ENCODE measurements around the gene MEF2D.
A peak's percentile ranks its signal among the peaks of the same experiment; 100 is the strongest.

MEF2D gene

DNA sequence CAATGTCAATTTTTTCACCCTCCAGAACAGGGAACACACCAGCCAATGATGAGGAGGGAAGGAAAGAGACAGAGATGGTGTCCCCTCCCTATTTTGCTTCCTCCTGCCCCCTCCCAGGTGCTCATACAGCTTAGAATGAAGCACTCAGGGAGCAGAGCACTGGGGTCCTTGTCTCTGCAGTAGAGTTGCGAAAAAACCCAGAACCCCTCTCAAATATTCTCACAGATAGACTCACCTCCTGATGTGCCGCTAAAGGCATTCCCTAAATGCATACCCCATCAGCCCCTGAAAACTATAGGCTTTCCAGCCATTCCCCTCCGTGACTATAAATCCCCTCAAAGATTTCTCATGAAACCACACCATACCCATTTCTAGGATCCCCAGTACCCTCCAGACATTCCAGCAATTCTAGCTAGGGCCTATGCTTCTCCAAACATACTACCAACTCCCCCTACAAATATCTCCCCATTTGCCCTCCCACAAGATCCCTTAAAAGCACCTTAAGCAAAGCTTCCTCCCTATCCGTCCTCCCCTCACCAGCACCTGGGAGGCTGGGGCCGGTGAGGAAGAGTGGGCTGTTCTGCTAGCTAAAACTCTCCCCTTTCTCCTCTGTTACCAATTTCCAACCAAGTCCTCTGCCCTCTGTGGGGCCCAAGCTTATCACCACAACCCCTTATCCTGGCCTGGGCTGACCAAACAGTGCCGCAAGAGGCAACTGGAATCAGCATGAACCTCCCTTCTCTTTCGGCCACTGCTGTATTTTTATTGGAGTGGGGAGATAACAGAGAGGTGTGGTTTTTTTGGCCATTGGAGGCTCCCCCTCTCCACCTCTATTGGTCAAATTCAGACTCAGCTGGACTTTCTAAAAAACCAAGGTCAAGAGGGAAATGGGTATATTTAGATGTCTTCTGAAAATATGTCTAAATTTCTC, 76.9 kb downstream of the MEF2D start:
- Histone ChIP-seq H3K9me3 (ENCODE audit: control insufficient read depth, low read length) (no peaks in the 10 kb centered on the region), H3K4me1 (ENCODE audit: control insufficient read depth, insufficient read depth, low read length, poor library complexity, severe bottlenecking) (peaks cover 4% of the 10 kb centered on the region), H3K36me3 (ENCODE audit: control insufficient read depth, insufficient read depth, low read length) (no peaks in the 10 kb centered on the region), H3K4me3 (ENCODE audit: extremely low read depth, insufficient read depth, low read length, poor library complexity, severe bottlenecking) (no peak overlapping the region), H3K27ac (ENCODE audit: low read depth, low read length, severe bottlenecking) (no peak overlapping the region)
- 73 to 75% methylated on average over 4 to 5 of the region's 7 CpGs for WGBS, 2 experiments (ENCODE audit: insufficient coverage in 2 of 2)

DNA sequence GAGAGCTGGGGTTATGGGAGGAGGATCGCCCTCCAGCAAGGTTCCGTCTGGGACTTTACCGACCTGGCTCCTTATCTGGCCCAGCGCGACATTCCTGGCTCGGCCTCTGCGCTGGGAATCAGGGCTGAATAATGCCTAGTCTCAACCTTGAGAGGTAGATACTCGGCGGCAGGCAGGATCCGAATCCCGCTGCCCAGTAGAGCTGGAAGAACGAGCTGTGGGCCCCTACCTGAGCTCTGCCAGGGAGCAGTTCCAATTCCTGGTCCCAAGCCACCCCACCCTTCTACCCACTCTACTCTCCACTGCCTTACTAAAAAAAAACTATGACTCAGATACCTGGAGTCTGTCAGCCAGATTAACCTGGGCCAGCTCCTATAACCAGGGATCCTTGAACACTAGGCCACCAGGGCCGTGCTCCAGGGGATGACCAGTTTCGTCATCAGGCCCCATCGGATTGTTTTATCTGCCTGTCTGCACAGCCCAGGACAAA, 77.9 kb downstream of the MEF2D start:
- no peak overlapping the region for H3K4me3 ChIP-seq (ENCODE audit: extremely low read depth, insufficient read depth, low read length, poor library complexity, severe bottlenecking)
- H3K27ac ChIP-seq (ENCODE audit: low read depth, low read length, severe bottlenecking): no peak overlapping the region
- no peaks in the 10 kb centered on the region for H3K36me3 ChIP-seq (ENCODE audit: control insufficient read depth, insufficient read depth, low read length)
- peaks cover 3% of the 10 kb centered on the region for H3K4me1 ChIP-seq (ENCODE audit: control insufficient read depth, insufficient read depth, low read length, poor library complexity, severe bottlenecking)
- no peaks in the 10 kb centered on the region for H3K9me3 ChIP-seq (ENCODE audit: control insufficient read depth, low read length)
- WGBS, 2 experiments (ENCODE audit: insufficient coverage in 2 of 2): 60 to 66% methylated on average over 14 to 15 of the region's 15 CpGs

DNA sequence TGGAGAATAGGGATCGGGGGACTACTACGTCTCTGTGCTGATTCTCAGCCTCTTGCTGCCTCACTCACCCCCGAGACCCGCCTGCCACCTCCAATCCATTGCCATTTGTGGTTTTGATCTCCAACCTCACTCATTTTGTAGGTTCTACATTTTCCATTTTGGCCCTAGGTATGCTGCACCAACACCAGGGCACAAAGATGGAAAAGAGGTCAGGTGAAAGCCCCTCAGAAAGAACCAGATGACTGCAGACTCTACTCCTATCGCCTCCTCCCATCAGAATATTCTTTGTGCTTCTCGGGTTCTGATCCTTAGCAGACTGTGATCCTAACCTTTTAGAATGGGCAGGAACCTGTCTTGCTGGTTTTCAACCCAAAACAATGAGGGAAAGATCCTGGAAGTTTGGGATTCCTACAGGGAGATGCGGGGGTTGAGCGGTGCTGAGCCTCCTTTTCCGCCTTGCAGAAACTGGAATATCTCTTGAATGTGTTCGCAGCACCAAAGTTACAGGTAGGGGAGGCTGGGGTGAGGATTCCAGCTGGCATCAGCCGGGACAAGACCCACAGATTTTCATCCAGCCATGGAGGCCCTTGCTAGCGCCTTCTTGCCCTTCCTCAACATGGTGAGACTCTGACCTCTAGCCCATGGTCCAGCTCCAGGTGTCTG, 78.5 kb downstream of the MEF2D start:
- no peak overlapping the region for H3K27ac ChIP-seq (ENCODE audit: low read depth, low read length, severe bottlenecking)
- H3K4me3 ChIP-seq (ENCODE audit: extremely low read depth, insufficient read depth, low read length, poor library complexity, severe bottlenecking): no peak overlapping the region
- 42 to 45% methylated on average over 7 to 11 of the region's 12 CpGs for WGBS, 2 experiments (ENCODE audit: insufficient coverage in 2 of 2)
- no peaks in the 10 kb centered on the region for H3K36me3 ChIP-seq (ENCODE audit: control insufficient read depth, insufficient read depth, low read length)
- H3K9me3 ChIP-seq (ENCODE audit: control insufficient read depth, low read length): no peaks in the 10 kb centered on the region
- H3K4me1 ChIP-seq (ENCODE audit: control insufficient read depth, insufficient read depth, low read length, poor library complexity, severe bottlenecking): peaks cover 3% of the 10 kb centered on the region

DNA sequence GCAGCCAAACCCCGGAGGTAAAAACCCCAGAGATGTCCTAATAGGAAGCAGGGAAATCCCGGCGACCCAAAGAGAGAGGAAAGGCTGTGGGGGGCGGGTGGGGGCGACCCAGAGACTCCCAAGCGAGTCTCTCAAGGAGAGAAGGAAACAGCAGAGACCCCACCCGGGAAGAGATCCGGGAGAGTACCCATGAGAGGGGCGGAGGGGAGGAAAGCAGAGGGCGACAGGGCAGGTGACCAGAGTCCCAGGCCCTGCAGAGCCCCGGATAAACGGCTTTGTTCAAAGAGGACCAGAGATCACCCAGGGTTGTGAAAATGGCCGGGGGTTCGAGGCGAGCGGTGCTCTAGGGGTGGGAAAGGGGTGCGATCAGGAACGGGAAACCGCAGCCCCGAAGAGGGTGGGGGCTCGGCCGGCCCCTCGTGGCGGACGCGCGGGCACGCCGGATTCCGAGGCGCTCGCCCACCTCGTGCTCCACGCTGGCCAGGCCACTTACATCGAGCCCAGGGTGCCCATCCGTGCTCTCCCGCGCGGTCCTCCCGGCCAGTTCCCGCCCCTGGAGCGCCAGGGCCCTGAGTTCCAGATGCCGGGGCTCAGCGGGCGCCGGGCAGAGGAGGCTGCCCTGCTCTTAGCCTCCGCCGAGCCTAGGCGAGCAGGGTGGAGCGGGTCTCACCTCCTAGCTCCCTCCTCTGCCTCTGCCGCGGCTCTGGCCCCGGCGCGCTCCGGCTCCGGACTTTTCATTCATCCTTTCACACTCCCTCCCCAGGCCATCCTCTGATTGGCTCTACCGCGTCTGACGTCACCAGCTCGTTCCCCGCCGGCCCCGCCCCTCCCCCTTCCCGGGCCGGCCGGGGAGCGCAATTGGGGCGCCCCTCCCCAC, 79.3 kb downstream of the MEF2D start:
- Histone ChIP-seq H3K9me3 (ENCODE audit: control insufficient read depth, low read length) (no peaks in the 10 kb centered on the region), H3K27ac (ENCODE audit: low read depth, low read length, severe bottlenecking) (no peak overlapping the region), H3K36me3 (ENCODE audit: control insufficient read depth, insufficient read depth, low read length) (no peaks in the 10 kb centered on the region), H3K4me3 (ENCODE audit: extremely low read depth, insufficient read depth, low read length, poor library complexity, severe bottlenecking) (peak overlapping the region; percentile 27), H3K4me1 (ENCODE audit: control insufficient read depth, insufficient read depth, low read length, poor library complexity, severe bottlenecking) (peaks cover 3% of the 10 kb centered on the region)
- 0 to 1% methylated on average over 59 to 60 of the region's 69 CpGs for WGBS, 2 experiments (ENCODE audit: insufficient coverage in 2 of 2)

DNA sequence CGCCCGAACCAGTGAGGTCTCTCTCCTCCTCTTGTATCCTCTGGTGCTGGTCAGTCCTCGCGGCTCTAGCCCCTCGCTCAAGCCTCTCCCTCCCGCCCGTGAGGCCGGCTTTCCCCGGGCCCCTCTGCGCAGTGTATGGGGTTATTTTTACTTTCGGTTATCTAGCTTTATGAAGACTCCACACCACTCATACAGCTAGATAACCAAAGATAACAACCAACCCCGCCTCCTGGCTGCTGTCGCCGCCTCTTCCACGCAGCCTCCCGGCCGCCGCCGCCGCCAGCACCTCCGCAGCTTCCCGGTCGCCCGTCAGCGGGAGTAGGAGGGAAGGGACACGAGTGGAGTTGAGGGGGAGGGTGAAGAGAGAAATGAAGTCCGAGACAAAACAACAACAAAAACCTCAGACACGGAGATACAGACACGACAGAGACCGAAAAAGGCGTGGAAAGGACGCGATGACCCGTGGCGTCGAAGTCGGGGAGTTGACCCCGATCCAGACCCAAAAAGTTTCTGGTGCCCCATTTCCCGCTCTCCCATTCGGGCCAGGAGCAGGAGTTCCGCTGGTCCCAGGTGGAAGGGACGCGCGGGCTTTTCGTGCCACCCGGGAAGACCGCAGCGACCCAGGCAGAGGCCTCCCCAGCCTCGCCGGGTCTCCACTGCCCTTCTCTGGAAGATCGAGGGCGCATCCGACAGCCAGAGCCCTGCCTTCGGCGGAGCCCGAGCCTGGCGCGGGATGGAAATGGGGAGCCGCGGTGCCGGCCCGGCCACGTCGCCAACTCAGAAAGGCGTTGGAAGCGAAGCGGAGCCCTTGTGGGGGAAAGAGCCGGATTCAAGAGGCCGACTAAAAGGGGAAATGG, 80.1 kb downstream of the MEF2D start:
- Histone ChIP-seq H3K4me3 (ENCODE audit: extremely low read depth, insufficient read depth, low read length, poor library complexity, severe bottlenecking) (peak overlapping the region; percentile 27), H3K4me1 (ENCODE audit: control insufficient read depth, insufficient read depth, low read length, poor library complexity, severe bottlenecking) (peaks cover 3% of the 10 kb centered on the region), H3K36me3 (ENCODE audit: control insufficient read depth, insufficient read depth, low read length) (no peaks in the 10 kb centered on the region), H3K9me3 (ENCODE audit: control insufficient read depth, low read length) (no peaks in the 10 kb centered on the region), H3K27ac (ENCODE audit: low read depth, low read length, severe bottlenecking) (no peak overlapping the region)
- 3% methylated on average over 42 to 47 of the region's 69 CpGs for WGBS, 2 experiments (ENCODE audit: insufficient coverage in 2 of 2)

DNA sequence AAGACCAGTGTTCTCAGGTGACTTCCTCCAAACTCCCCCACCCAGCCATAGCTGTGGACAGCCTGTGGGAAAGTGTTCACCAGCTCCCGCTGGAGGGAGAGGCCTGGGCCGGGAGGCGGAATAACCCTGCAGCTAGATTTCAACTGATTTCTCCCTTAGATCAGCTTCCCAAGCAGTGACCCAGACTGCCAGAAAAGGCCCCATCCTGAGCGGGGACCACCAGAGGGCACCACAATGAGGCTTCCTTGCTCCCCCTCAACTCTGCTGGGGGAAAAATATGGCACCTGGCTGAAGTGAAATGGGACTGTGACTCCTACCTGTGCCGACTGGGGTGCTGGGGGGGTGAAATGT, 80.7 kb downstream of the MEF2D start:
- H3K4me3 ChIP-seq (ENCODE audit: extremely low read depth, insufficient read depth, low read length, poor library complexity, severe bottlenecking): peak overlapping the region; percentile 27
- no peak overlapping the region for H3K27ac ChIP-seq (ENCODE audit: low read depth, low read length, severe bottlenecking)
- H3K36me3 ChIP-seq (ENCODE audit: control insufficient read depth, insufficient read depth, low read length): no peaks in the 10 kb centered on the region
- 19 to 20% methylated on average over 2 to 4 of the region's 5 CpGs for WGBS, 2 experiments (ENCODE audit: insufficient coverage in 2 of 2)
- no peaks in the 10 kb centered on the region for H3K9me3 ChIP-seq (ENCODE audit: control insufficient read depth, low read length)
- peaks cover 3% of the 10 kb centered on the region for H3K4me1 ChIP-seq (ENCODE audit: control insufficient read depth, insufficient read depth, low read length, poor library complexity, severe bottlenecking)

DNA sequence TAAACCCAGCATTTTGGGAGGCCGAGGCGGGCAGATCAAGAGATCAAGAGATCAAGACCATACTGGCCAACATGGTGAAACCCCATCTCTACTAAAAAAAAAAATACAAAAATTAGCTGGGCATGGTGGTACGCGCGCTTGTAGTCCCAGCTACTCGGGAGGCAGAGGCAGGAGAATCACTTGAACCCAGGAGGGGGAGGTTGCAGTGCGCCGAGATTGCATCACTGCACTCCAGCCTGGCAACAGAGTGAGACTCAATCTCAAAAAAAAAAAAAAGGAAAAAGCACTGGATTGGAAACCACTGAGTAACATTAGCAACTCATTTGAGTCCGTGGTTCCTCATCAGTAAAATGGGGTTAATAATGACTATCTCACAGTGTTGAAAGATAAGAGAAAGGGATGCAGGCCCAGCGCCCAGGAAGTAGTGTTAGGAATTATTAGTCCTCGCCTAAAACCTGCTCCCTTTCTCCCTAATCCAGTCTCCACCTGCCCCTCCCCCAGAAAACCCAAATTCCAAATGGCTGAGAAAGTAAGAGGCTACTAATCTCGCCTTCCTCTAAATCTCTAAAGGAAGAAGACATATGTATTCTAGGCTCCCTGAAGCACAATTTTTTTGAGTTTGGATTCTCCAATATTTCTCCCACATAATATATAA, 82.0 kb downstream of the MEF2D start:
- no peaks in the 10 kb centered on the region for H3K9me3 ChIP-seq (ENCODE audit: control insufficient read depth, low read length)
- 84 to 87% methylated on average over 8 to 9 of the region's 12 CpGs for WGBS, 2 experiments (ENCODE audit: insufficient coverage in 2 of 2)
- no peak overlapping the region for H3K4me3 ChIP-seq (ENCODE audit: extremely low read depth, insufficient read depth, low read length, poor library complexity, severe bottlenecking)

DNA sequence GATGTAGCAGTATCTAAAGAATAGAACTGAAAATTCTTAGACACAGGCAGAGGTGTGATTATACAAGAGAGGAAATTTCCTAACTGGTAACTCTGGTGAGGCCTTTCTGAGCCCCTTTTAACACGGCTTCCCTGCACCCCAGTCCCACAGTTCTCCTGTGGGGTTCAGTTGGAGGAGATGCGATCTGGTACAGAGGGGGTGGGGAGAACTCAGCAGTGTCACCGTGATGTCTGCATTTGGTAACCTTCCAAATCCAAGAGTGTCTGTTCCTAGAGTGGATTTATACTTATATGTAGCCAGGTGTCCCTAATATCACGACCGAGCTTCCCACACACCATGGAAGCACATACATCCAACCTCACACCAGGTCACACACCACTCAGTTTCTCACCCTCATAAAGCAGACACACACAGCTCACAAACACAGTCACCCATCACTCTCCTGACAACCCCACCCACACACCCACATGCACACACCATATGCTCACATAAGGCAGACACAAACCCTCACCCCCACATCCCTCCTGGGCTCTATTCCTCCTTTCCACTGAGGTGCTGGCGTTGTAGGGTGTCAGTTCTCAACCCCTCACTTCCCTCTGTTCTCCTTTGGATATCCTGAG, 83.1 kb downstream of the MEF2D start:
- 93 to 100% methylated on average over 3 of the region's 6 CpGs for WGBS, 2 experiments (ENCODE audit: insufficient coverage in 2 of 2)
- Histone ChIP-seq H3K4me3 (ENCODE audit: extremely low read depth, insufficient read depth, low read length, poor library complexity, severe bottlenecking) (no peak overlapping the region), H3K4me1 (ENCODE audit: control insufficient read depth, insufficient read depth, low read length, poor library complexity, severe bottlenecking) (peaks cover 3% of the 10 kb centered on the region), H3K36me3 (ENCODE audit: control insufficient read depth, insufficient read depth, low read length) (no peaks in the 10 kb centered on the region), H3K27ac (ENCODE audit: low read depth, low read length, severe bottlenecking) (no peak overlapping the region), H3K9me3 (ENCODE audit: control insufficient read depth, low read length) (no peaks in the 10 kb centered on the region)

More for the DNA sequence above, 82.0 kb downstream of the MEF2D start:
- Histone ChIP-seq H3K4me1 (ENCODE audit: control insufficient read depth, insufficient read depth, low read length, poor library complexity, severe bottlenecking) (peaks cover 3% of the 10 kb centered on the region), H3K36me3 (ENCODE audit: control insufficient read depth, insufficient read depth, low read length) (no peaks in the 10 kb centered on the region), H3K27ac (ENCODE audit: low read depth, low read length, severe bottlenecking) (no peak overlapping the region)

DNA sequence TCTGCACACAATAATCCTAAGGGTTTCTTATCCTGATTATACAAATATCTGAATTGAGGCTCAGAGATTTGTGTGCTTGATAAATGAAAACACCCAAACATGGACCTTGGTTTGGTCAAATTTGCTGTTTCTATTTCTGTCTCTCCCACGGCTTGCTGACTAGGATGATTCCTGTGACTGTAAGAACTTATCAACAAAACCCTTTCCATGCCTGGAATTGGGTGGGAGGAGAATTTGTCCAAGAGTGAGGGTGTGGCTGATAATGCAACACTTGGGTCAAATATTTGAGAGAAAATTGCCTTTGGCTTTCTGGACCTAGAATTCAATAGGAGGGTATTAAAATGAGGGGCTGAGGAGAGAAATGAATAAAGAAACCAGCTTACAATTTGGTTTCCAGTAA, 83.6 kb downstream of the MEF2D start:
- WGBS, 2 experiments (ENCODE audit: insufficient coverage in 2 of 2): 100% methylated on average over 1 of the region's 1 CpG; no CpG with 5 or more reads in 1 of the 2 experiments

More for the DNA sequence above, 83.6 kb downstream of the MEF2D start:
- Histone ChIP-seq H3K36me3 (ENCODE audit: control insufficient read depth, insufficient read depth, low read length) (no peaks in the 10 kb centered on the region), H3K27ac (ENCODE audit: low read depth, low read length, severe bottlenecking) (no peak overlapping the region), H3K4me1 (ENCODE audit: control insufficient read depth, insufficient read depth, low read length, poor library complexity, severe bottlenecking) (peaks cover 3% of the 10 kb centered on the region), H3K4me3 (ENCODE audit: extremely low read depth, insufficient read depth, low read length, poor library complexity, severe bottlenecking) (no peak overlapping the region), H3K9me3 (ENCODE audit: control insufficient read depth, low read length) (no peaks in the 10 kb centered on the region)

Data from mesodermal cell (in vitro differentiated cells).